HG03521 (cell line): Measurements from ENCODE around the gene SSH2.

Experiments
- ATAC-seq: cut with Tn5 transposase; IDR thresholded peaks from one replicate; pipeline ENCODE4 v1.9.1; 2021; ENCODE audit warnings: mild to moderate bottlenecking, moderate library complexity; ENCODE audit not compliant: unreplicated experiment

Gene SSH2

DNA sequence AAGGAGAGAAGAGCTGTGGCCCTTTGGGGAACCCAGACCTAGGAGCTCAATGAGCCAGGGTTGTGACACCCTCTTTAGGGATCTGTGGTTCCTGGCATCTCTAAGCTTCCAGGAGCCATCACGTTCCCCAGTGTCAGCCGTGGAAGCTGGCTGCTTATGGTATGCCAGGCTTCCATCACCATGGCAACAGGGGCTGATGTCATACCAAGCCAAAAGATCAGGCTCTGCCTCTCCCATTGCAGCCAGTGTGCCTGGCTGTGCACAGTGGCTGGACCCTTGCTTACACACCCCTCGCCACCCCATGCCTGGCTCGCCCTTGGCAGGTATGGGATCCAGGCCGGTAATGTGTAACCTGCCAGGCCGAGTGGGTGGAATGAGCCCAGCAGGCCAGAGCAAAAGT, 91.1 kb downstream of the SSH2 start:
- no peak for ATAC-seq

DNA sequence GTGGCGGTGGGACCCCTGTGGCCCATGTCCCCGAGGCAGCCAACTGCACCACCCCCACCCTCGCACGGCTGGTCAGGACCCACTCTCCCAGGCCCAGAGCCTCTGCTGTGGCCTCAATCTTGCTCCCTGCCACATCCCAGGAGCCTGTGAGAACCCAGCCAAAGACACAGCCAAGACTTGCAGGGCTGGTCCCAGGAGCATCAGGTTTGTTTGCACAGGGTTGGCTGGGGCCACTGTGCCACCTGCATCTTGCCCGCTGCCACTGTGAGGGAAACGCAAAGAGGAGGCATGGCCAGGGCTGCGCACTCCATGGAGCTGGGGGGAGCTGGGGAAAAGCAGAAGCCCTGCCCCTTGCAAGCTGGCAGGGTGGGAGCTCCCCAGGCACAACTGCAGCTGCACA, 92.5 kb downstream of the SSH2 start:
- no peak for ATAC-seq

DNA sequence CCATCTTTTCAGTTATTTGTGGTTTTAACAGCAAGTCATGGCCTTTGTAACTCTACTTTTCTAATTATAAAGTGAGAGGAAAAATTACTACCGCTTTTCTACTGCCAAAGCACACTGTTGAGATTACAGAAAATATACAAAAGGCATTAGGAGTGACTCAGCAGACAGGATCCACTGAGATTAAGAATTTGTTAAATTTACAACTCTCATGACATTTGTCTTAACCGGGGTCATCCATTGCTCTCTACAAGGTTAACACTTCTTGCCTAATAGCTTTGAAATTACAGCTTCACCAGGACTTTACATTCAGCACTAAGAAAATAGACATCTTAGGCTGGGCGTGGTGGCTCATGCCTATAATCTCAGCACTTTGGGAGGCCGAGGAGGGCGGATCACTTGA, 93.4 kb downstream of the SSH2 start:
- ATAC-seq: no peak

DNA sequence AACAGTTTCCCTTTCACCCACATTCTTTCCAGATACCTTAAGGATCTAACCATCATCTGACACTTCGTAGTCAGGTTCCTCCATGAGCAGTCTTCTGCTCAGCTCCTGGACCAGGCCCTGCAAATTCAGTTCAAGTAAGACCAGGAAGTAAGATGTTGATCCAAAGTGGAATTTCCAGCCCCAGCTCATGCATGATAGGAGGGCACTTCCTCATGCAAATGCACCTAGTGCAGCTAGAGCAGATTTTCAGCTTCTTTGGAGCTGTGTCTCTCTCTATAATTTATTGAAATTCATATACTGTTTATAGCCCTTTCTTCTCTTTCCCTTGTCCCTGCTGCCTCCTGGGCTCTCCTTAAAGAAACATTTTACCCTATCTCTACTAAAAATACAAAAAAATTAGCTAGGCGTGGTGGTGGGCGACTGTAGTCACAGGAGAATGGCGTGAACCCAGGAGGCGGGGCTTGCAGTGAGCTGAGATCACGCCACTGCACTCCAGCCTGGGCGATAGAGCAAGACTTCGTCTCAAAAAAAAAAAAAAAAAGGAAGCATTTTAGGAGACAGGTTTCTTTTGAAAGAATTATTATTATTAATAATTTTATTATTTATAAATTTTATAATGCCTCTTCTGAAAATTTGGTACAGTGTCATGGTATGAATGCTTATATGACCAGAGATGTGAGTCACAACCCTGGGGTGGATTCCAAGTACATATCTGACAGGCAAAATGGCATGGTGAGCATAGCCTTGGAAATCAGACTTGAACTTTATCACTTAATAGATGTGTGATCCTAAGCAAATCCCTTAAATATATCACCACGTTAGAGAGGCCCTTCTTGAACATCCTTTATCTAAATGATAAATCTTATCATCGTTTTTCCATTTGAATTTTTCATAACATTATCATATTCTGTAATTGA, 94.3 kb downstream of the SSH2 start:
- ATAC-seq: no peak

DNA sequence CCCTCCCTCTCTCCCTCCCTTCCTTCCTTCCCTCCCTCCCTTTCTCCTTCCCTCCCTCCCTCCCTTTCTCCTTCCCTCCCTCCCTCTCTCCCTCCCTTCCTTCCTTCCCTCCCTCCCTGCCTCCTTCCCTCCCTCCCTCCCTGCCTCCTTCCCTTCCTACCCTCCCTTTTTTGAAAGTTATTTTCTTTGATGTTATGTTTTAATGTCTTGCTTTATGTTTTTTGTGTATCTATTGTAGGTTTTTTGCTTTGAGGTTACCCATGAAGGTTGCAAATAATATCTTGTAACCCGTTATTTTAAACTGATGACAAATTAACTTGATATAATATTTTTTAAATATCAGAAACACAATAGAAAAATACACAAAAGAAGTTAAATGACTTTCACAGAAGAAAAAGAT, 96.2 kb downstream of the SSH2 start:
- ATAC-seq: no peak

DNA sequence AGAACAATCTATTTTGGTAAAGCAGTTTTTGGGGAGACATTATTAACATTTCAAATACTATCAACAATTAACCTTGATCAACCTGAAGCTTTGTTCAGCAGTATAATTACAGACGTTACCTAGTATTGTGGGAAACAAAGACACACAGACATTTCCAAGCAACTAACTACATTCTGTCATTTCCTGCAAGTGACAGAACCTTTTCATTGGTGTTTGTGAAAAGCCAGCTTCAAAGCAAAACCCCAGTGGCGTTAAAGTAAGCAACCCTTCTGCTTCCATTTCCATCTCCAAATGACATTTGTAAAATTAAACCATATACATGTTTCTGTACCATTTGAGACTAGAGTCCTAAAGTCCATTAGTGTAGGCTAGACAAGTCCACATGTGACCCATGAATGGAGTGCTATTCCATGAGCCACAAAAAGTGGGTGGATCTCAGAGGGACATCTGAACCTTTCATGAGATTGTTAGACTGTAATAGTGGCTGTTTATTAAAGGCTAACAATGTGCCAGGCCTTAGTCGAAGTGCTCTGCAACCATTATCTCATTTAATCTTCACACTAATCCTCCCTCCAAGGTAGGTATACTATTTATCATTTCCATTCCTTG, 101.2 kb downstream of the SSH2 start:
- no peak for ATAC-seq

DNA sequence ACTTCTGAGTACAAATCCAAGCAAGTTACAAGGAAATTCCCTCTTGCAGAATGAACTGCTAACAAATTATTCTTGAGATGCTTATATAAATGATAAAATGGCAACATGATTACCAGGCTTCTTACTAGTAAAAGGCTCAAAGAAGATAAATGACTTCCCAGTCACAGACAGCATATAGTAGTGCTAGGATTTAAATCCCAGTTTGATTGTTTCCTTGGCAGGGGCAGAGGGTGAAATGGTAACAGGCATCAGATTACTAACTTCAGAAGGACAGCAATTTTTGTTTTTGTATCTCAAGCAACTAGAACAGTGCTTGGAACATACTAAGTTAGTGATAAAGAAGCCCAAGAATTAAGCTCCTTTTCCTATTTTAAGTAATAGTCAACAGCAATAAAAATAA, 102.8 kb downstream of the SSH2 start:
- no peak for ATAC-seq

DNA sequence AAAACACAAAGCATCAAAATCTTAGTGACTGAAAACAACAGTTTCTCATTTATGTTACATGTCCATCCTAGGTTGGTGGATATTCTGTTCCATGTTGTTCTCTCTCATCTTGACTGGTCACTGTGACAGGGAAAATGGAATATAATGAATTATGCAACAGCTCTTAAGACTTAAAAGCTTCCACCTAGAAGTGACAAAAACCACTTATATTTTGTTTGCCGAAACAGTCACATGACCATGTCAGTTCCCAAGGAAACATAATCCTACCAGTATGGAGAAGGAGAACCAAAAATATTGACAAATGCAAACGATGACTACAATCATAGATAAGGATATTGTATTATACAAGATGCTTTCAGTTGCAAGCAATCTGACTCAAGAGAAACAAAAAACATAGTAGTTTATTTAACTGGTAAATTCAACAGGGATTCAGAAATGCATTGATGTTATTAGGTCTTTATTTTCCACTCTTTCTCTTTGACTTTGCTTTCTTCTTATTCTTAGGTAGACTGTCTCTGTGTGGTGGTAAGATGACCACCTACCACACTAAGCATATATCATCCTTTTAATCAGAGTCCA, 103.8 kb downstream of the SSH2 start:
- ATAC-seq: no peak

DNA sequence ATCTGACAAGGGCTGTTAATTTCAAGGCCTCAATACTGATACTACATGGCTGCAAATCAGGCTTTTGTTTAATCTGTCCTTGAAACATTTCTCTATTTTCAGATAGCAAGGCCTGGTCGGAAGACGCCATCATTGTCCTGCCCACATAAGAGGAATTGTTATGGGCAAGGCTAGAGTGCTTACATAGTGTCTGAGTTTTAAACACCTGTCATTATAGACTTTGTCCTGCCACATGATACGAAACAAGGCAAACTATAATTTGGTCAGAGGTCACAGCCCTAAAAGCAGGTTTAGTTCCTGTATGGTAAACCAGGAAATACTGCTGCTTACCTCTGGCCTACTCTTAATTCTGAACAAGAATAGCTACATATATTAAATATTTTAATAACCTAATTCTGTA, 104.4 kb downstream of the SSH2 start:
- no peak for ATAC-seq

DNA sequence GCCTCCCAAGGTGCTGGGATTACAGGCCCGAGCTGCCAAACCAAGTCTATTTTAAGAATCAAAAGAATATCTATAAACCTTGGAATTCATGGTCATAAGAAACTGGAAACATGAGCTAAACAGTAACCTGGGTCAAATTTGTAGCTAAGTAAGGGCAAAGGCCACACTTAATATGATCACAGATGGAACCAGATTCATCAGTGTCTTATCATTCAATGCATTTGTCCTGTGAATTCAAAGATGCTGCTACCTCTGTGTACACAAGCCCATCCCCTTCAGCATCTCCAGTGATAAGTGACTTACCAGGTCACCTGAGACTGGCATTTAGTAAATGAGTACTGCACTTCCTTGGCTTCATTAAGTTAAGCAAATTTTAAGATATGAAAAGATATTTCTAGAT, 108.1 kb downstream of the SSH2 start:
- ATAC-seq: no peak

DNA sequence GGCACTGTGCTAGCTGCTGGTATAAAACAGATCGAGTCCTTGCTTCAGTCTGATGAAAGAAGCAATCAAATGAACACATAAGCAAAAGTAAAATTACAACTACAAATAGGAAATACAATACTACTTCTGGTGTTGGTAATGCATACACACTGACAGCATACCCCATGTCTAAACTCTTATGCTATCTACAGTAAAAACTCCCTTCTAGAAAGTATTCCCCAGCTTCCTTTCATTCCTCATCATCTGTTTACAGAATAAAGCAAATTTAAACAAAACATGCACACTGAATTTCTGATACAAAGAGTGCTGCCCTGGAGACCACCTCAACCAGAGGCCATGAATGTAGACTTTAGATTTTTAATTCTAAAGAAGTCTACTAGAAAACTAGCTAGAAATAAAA, 109.6 kb downstream of the SSH2 start:
- no peak for ATAC-seq

DNA sequence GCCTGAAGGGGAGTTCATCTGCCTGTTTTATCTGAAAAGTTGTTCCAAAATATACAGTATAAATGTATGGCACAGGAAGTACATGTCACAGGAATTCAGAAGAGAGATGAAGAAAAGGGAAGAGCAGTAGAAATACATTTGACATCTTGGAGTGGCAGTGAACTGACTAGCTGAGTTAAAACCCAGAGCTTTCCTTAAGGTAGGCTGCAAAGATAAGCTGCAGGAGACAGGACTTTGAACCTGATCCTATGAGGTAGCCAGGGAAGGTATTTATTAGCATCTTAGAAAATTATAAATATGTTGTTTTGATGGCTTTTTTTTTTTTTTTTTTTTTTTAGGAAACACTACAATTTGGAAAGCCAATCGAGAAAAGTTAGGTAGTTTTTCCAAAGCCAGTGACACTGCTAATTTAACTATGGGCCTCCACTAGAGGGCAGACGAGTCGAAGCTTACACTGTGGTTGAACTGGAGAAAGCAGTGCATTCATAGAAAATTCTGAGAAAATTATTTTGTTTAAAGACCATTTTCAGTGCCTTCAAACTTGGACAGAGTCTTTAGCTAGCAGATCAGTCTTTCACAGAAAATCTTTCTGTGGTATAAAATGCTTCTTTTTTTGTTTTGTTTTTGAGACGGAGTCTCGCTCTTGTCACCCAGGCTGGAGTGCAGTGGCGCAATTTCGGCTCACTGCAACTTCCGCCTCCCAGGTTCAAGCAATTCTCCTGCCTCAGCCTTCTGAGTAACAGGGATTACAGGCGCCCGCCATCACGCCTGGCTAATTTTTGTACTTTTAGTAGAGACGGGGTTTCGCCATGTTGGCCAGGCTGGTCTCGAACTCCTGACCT, 122.3 kb downstream of the SSH2 start:
- no peak for ATAC-seq

DNA sequence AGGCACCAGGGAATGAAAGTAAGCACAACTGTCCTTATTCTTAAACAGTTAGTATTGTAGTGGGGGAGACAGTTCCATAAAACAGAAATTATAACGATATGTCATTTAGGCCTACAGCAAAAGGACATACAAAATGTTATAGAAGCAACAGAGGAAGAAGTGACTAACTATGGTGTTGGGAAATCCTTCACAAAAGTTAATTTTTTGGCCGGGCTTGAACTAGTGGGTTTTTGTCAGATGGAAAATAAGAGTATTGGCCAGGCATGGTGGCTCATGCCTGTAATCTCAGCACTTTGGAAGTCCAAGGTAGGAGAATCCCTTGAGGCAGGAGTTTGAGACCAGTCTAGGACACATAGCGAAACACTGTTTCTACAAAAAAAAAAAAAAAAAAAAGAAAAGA, 127.8 kb downstream of the SSH2 start:
- no peak for ATAC-seq

DNA sequence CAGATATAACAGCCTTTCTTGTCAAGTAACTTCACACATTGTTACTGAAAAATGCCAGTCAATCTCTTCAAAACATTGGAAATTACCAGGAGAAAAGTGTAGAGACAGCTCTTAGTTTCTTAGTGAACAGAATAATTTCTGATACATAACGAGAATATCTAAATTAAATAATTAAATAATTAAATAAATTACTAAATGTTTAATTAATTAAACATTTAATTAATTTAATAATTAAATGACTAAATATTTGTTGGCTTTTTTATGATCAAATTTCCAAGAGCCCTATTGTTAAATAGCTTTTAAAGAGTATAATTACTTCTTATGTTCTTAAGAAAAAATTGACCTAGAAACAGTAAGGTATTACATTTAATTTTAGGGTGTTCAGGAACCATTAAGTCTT, 129.6 kb downstream of the SSH2 start:
- no peak for ATAC-seq

DNA sequence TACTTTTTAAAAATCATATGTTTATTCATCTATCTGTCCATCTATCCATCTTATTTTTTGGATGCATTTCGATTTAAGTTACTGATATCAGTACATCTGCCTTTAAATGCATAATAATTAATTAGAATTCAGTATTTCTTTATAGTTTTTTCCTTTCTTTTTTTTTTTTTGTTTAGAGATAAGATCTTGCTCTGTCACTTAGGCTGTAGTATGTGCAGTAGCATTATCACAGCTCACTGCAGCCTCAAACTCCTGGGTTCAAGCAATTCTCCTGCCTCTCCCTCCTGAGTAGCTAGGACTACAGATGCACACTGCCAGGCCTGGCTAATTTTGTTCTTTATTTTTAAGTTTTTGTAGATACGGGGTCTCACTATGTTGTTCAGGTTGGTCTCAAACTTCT, 133.4 kb downstream of the SSH2 start:
- no peak for ATAC-seq

DNA sequence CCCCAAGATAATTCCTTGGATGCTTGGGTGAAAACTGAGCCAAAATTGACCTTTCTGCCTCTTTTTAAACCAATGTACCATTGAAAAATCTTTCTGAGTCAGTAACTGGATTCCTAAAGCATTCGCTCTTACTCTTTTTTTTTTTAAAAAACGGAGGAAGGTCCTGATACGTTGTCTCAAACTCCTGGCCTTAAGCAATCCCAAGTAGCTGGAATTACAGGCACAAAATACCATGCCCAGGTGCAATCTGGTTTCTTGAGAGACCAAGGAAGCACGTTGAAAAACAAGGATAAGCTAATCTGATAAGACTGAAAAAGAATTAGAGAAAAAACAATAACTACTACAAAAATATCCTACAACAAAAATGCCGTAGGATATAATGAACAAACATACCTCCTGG, 136.5 kb downstream of the SSH2 start:
- no peak for ATAC-seq

DNA sequence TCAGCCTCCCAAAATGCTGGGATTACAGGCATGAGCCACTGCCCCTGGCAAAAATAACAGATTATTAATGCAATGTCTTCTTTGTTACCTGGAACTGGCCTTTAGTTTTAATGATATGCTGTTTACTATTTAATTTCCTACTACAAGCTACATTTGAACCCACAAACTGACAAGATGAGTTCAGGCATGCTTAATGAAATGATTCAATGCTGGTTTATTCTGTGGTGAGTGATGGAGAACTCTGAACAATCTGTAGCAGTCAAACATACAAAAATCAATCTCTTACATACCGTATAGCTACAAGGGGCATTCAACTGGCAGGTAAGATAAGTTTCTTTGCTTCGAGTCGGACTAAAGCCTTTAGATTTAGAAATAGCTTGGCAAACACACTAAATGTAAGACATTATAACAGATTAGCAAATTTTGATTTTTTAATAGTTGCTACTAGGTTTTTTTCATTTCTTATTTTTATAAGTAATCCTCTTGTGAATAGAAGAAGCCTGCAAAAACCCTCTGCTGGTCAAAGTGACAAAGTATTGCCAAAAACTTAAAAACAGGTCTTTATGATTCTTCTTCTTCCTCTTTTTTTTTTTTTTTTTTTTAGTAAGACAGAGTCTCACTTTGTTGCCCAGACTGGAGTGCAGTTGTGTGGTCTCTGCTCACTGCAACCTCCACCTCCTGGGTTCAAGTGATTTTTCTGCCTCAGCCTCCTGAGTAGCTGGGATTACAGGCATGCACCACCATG, 138.5 kb downstream of the SSH2 start:
- ATAC-seq: no peak

DNA sequence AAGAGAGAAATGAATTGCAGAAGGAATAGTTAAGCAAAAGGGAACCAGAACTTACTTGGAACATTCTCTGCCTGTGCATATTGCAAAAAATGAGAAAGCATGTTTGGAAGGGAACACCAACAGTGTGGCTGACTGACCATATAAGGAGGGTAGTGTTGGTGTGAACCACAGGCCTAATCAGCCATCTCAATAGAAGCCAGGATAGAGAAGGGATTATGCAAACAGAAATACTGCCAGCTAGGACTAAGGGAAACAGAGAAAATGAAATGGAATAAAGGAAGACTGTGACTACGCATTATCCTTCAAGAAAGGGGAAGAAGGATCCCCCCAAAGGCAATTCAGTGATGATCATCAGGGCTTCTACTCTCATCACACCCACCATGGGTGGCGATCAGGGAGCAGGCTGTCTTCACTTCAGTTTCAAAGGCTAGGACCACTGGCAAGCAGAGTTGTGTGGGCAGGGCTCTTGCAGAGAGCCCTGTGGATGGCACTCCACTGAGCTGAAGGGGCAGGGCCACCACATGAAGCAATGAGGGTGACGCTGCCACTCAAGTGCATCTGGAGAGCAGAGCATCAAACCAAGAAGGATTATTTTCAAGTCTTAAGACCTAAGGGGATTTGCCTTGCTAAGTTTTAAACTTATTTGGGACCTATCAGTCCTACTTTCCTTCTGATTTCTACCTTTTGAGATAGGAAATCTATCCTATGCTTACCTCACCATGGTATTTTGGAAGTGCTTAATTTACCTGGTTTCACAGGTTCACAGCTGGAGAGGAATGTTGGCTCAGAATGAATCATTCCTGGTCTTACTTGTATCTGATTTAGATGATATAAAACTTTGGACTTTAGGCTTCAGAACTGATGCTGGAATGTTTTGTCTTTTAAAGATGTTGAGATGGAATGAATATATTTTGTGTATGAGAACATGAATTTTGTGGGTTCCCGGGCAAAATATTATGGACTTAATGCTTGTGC, 140.5 kb downstream of the SSH2 start:
- no peak for ATAC-seq

DNA sequence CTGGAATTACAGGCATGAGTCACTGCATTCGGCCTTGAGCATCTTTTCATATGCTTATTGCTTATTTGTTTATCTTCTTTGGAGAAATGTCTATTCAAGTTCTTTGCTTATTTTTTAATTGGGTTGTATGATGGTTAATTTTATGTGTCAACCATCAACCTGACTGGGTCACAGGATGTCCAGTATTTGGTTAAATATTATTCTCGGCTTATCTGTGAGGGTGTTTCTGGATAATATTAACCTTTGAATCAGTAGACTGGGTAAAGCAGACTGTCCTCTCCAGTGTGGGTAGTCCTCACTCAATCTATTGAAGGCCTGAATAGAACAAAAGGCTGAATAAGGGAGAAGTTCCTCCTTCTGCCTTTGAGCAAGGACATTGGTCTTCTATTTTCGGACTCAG, 142.0 kb downstream of the SSH2 start:
- no peak for ATAC-seq

DNA sequence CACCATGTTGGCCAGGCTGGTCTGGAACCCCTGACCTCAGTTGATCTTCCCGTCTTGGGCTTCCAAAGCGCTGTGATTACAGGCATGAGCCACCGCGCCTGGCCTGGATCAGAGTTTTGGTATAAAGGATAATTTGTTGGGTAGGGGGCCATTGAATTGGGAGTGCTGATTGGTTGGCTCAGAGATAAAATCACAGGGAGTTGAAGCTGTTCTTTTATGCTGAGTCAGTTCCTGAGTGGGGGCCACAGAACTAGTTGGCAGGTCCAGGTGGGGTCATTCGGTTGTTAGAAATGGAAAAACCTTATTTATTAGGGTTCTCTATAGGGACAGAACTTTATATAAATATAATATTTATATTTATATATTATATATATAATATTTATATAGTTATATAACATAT, 147.1 kb downstream of the SSH2 start:
- ATAC-seq: no peak
